Embryonic facial prominence (tissue), 1 donor: ENCODE results near the gene MUC2.

Experiments
- DNase-seq: peaks from one replicate; pipeline ENCODE4 v3.0.0-alpha.2; 2016; ENCODE audit errors: extremely low spot score

The MUC2 gene

GRCh38 chr11:1087279-1087960, 12.7 kb downstream of the MUC2 start:
- no peak for DNase-seq

- DNase-seq, result no peak
Observed at GRCh38 chr11:1087961-1088926, 13.6 kb downstream of the MUC2 start.

GRCh38 chr11:1088927-1089737, 14.5 kb downstream of the MUC2 start:
- no peak for DNase-seq

GRCh38 chr11:1089738-1090599, 15.3 kb downstream of the MUC2 start:
- DNase-seq, result no peak

GRCh38 chr11:1090600-1091331, 16.1 kb downstream of the MUC2 start:
- no peak for DNase-seq

GRCh38 chr11:1091332-1092083, 16.8 kb downstream of the MUC2 start:
- no peak for DNase-seq

- no peak for DNase-seq
Observed at GRCh38 chr11:1092145-1092670, 17.5 kb downstream of the MUC2 start.

GRCh38 chr11:1092919-1093318, 18.2 kb downstream of the MUC2 start:
- DNase-seq, result no peak

GRCh38 chr11:1099519-1100355, 25.1 kb downstream of the MUC2 start:
- no peak for DNase-seq

- no peak for DNase-seq
Observed at GRCh38 chr11:1100417-1101245, 26.0 kb downstream of the MUC2 start.

GRCh38 chr11:1101318-1102089, 26.8 kb downstream of the MUC2 start:
- DNase-seq, result no peak

GRCh38 chr11:1102221-1102971, 27.7 kb downstream of the MUC2 start:
- DNase-seq, result no peak

GRCh38 chr11:1102996-1103395, 28.3 kb downstream of the MUC2 start:
- DNase-seq, result no peak

GRCh38 chr11:1103401-1104360, 29.0 kb downstream of the MUC2 start:
- DNase-seq, result no peak
